Measurements from ENCODE around the gene COL12A1. TPM values are rescaled to one million over a fixed set of nuclear protein-coding genes. Genes with fewer than 3 reads are reported as not detected.

Gene COL12A1
- total RNA-seq, 1 experiment from 2014 or later: 9.5 TPM

GRCh38 chr6:75090576-75090975, 115.3 kb downstream of the COL12A1 start:
- intact Hi-C loops (cut with micrococcal nuclease; ENCODE audit: unreplicated experiment): no loop called here
- no peak for DNase-seq (ENCODE audit: low spot score)
- POLR2A ChIA-PET (ENCODE audit: low non-redundant PET): no interaction called here
- no peak for TF ChIP-seq EZH2 (IDR thresholded peaks at IDR 0.05; ENCODE audit: borderline replicate concordance, low read depth, low read length, poor library complexity, severe bottlenecking)
- no peaks in the 10 kb centered on the region for H3K27me3 ChIP-seq (replicated peaks; ENCODE audit: insufficient read depth, low read depth, low read length, poor library complexity)
- H3K36me3 ChIP-seq (ENCODE audit: insufficient read depth, low read length, poor library complexity, severe bottlenecking): no peaks in the 10 kb centered on the region
- CTCF ChIA-PET: no interaction called here
- no peaks in the 10 kb centered on the region for H3K4me1 ChIP-seq (ENCODE audit: insufficient read depth, low read length, poor library complexity, severe bottlenecking)
- no peak overlapping the region for H3K4me3 ChIP-seq (ENCODE audit: low read depth, low read length, poor library complexity, severe bottlenecking)
- H3K27ac ChIP-seq (ENCODE audit: low read depth, low read length, poor library complexity, severe bottlenecking): no peak overlapping the region
- no peaks in the 10 kb centered on the region for H3K9me3 ChIP-seq (ENCODE audit: low read depth, low read length, poor library complexity, severe bottlenecking)
- no TSS peak for BruUV-seq (replicated peaks)

DNA sequence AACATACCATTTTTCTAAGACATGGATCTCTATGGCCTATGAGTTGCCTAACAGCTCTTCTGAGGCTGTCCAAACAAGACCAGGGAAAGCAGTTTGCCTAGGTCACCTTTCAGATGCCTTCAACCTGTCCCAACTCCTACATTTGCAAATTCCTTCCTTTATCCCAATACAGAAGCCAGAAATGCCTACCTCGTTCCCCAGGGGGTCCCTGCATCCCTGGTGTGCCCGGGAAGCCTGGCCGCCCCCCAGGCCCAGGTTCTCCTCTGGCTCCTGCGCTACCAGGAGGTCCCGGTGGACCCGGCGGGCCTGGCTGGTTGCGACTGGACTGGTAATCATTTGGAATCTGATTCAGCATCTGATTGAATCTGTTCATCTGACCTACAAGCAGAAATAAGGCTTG, 115.9 kb downstream of the COL12A1 start:
- Histone ChIP-seq H3K27me3 (replicated peaks; ENCODE audit: insufficient read depth, low read depth, low read length, poor library complexity) (no peaks in the 10 kb centered on the region), H3K4me1 (ENCODE audit: insufficient read depth, low read length, poor library complexity, severe bottlenecking) (no peaks in the 10 kb centered on the region), H3K9me3 (ENCODE audit: low read depth, low read length, poor library complexity, severe bottlenecking) (no peaks in the 10 kb centered on the region), H3K4me3 (ENCODE audit: low read depth, low read length, poor library complexity, severe bottlenecking) (no peak overlapping the region), H3K36me3 (ENCODE audit: insufficient read depth, low read length, poor library complexity, severe bottlenecking) (no peaks in the 10 kb centered on the region), H3K27ac (ENCODE audit: low read depth, low read length, poor library complexity, severe bottlenecking) (no peak overlapping the region)
- CTCF ChIA-PET: no interaction called here
- POLR2A ChIA-PET (ENCODE audit: low non-redundant PET): interaction anchor here (0.6 kb wide), 1 partner anchor 1439 kb away, joined by 3 read pairs; no protein-coding TSS in a partner anchor
- TF ChIP-seq, protein P1, sequence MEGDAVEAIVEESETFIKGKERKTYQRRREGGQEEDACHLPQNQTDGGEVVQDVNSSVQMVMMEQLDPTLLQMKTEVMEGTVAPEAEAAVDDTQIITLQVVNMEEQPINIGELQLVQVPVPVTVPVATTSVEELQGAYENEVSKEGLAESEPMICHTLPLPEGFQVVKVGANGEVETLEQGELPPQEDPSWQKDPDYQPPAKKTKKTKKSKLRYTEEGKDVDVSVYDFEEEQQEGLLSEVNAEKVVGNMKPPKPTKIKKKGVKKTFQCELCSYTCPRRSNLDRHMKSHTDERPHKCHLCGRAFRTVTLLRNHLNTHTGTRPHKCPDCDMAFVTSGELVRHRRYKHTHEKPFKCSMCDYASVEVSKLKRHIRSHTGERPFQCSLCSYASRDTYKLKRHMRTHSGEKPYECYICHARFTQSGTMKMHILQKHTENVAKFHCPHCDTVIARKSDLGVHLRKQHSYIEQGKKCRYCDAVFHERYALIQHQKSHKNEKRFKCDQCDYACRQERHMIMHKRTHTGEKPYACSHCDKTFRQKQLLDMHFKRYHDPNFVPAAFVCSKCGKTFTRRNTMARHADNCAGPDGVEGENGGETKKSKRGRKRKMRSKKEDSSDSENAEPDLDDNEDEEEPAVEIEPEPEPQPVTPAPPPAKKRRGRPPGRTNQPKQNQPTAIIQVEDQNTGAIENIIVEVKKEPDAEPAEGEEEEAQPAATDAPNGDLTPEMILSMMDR (conservative IDR thresholded peaks at IDR 0.05; ENCODE audit: low read depth, low read length): no peak
- no peak for TF ChIP-seq EZH2 (IDR thresholded peaks at IDR 0.05; ENCODE audit: borderline replicate concordance, low read depth, low read length, poor library complexity, severe bottlenecking)
- DNase-seq (ENCODE audit: low spot score): no peak
- no TSS peak for BruUV-seq (replicated peaks)
- intact Hi-C loops (cut with micrococcal nuclease; ENCODE audit: unreplicated experiment): no loop called here

GRCh38 chr6:75089151-75089897, 116.5 kb downstream of the COL12A1 start:
- Histone ChIP-seq H3K27me3 (replicated peaks; ENCODE audit: insufficient read depth, low read depth, low read length, poor library complexity) (no peaks in the 10 kb centered on the region), H3K4me1 (ENCODE audit: insufficient read depth, low read length, poor library complexity, severe bottlenecking) (no peaks in the 10 kb centered on the region), H3K4me3 (ENCODE audit: low read depth, low read length, poor library complexity, severe bottlenecking) (no peak overlapping the region), H3K27ac (ENCODE audit: low read depth, low read length, poor library complexity, severe bottlenecking) (no peak overlapping the region), H3K36me3 (ENCODE audit: insufficient read depth, low read length, poor library complexity, severe bottlenecking) (no peaks in the 10 kb centered on the region), H3K9me3 (ENCODE audit: low read depth, low read length, poor library complexity, severe bottlenecking) (no peaks in the 10 kb centered on the region)
- intact Hi-C loops (cut with micrococcal nuclease; ENCODE audit: unreplicated experiment): no loop called here
- TF ChIP-seq EZH2 (IDR thresholded peaks at IDR 0.05; ENCODE audit: borderline replicate concordance, low read depth, low read length, poor library complexity, severe bottlenecking): no peak
- TF ChIP-seq, protein P1 (conservative IDR thresholded peaks at IDR 0.05; ENCODE audit: low read depth, low read length): no peak
- ChIA-PET CTCF (no interaction called here), POLR2A (ENCODE audit: low non-redundant PET) (interaction anchor here (0.6 kb wide), 1 partner anchor 1438 kb away, joined by 3 read pairs; no protein-coding TSS in a partner anchor)
- no TSS peak for BruUV-seq (replicated peaks)
- no peak for DNase-seq (ENCODE audit: low spot score)
